GM19372 (cell line): Measurements from ENCODE around the gene GOSR2.
"Not testable (repeated sequence)": the region's sequence is repeated elsewhere in the genome, so short reads cannot be mapped to it uniquely, and the experiment has no call there.

Experiments
- ATAC-seq: cut with Tn5 transposase; IDR thresholded peaks from one replicate; pipeline ENCODE4 v1.9.1; 2021; ENCODE audit warnings: mild to moderate bottlenecking, low read depth, moderate library complexity; ENCODE audit not compliant: unreplicated experiment

Gene GOSR2

DNA sequence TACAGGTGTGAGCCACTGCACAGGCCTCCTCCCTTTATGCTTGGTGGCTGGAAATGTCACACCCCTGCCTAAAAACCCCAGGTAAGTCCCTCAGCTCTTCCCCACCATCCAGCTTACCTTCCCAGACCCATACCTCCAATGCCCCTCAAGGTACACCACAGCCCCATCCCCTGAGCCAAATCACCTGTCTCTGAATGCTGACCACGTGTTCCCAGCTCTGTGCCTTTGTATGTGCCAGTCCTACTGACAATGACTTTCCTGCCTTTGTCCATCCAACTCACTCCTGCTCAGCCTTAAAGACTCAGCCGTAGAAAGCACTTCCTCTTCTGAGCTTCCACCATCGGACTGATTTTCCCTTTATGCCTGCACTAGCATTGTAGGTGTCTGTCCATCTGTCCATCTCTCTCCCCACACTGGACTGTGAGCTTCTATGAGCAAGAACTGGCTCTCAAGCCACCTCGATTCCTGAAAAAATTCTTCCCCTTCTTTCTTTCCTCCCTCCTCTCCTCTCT lies 30.7 kb upstream of the GOSR2 start:
- ATAC-seq: no peak

DNA sequence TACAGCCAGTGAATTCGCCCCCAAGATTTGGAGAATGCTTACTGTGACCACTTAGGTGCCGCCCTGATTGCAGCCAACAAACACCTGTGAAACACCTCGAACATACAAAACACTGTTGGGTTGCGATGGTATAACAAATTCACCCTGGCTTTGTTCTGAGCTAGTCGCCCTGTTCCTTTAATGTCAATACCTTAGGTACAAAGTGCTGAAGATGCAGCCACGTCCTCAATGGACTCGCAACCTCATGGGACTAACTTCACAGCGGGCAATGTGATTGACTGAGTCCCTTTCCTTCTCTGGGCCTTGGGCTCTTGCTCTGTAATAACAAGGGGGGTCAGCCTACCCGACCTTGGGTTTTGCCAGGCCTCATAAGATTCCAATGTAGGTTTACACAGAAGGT lies 28.9 kb upstream of the GOSR2 start:
- ATAC-seq: no peak

DNA sequence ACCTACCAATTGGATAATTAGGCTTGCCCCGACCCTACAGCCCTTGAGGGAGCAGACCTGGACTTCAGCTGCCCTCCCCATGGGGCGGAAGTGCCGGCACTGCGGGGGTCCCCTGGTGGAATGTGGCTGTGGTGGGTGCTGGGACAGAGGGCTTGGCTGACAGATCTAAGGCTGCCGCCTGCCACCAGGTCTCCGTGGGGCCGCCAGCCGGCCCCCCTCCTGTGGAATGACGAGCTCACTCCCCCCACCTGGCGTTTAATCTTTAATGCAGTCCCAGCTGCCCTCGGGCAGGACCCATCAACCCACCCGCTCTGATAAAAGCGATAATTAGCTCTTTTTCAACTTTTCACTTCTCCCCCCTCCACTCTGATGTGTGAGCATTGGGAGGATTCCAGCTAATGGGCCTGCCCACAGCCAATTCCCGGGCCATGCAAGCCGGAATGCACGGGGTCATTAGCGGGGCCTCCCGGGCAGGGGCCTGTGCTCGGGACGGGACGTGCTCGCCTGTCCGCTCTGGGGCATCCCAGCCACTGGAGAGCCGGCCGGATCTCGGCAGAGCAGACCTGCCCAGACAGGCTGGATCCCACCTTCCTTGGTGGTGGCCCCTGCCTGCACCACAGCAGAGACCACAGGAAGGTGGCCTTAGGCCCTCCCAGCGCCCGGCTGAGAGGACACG lies 28.3 kb upstream of the GOSR2 start:
- no peak for ATAC-seq

DNA sequence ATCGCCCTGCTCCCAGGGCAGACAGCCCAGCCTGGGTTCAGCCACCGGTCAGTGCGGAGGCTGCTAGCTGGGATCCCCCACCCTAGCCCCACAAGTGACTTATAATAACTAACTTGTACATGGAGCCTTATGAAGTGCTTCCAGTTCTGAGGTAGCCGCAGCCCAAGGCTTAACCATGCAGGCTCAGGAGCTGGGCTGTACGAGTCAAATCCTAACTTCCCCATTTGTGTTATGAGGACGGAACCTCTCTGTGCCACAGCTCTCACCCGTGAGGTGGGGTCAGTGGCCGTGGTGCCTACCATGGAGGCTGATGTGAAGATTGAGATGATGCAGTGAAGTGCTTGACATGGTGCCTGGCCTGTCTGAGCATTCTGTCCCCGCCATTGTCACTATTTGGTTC lies 27.8 kb upstream of the GOSR2 start:
- ATAC-seq: no peak

DNA sequence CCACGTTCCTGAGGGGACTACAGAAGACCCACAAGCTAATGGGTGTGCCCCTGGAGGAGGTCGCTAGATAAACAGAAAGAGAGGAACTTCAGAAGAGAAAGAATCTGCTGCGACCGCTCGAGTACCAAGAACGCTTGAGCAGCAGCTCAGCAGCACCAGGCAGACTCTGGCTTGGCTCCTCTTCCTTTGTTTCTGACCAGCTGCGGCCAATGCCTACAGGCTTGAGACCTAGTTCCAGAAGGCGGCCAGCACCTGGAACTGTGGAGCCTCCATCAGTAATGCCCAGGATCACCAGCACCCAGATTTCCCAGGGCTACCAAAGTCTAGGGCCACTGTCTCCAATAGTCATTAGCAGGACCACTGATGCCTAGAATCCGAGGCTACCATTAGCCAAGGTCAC lies 26.0 kb upstream of the GOSR2 start:
- ATAC-seq: no peak

DNA sequence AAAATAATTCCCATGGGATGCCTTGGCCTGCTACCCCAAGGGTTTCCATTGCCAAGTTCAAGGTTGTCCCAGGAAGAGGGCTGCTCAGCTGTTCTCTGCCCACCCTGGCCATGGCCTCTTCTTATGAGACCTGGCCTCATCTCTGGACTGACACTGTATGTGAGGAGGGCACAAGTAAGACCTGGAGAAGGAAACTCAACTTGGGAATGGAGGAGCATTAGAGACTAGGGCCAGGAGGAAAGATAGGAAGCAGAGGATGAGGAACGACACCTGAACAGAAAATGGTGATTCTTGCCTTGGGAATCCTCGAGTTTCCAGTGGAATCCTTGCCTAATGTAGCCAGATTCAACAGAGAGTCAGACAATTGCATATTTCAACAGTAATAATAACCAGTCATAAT lies 24.6 kb upstream of the GOSR2 start:
- no peak for ATAC-seq

DNA sequence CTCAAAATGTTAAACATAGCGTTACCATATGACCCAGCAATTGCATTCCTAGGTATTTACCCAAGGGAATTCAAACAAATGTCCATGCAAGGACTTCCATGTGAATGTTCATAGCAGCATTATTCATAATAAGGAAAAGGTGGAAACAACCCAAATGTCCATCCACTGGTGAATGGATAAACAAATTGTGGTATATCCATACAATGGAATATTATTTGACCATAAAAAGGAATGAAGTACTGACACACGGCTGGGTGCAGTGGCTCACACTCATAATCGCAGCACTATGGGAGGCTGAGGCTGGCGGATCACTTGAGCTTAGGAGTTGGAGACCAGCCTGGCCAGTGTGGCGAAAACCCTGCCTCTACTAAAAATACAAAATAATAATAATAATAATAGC lies 24.1 kb upstream of the GOSR2 start:
- no peak for ATAC-seq

DNA sequence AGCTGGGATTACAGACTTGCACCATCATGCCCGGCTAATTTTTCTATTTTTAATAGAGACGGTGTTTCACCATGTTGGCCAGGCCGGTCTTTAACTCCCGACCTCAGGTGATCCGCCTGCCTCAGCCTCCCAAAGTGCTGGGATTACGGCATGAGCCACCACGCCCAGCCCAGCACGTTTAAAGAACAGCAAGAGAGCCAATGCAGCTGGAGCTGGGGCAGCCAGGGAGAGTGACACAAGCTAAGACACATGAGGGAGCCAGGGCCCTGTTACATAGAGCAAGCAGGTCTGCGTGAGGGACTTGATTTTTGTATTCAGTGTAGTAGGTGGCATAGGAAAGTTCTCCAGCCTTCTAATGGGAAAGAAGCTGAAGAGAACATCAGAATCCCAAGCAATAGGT lies 21.7 kb upstream of the GOSR2 start:
- ATAC-seq: no peak

DNA sequence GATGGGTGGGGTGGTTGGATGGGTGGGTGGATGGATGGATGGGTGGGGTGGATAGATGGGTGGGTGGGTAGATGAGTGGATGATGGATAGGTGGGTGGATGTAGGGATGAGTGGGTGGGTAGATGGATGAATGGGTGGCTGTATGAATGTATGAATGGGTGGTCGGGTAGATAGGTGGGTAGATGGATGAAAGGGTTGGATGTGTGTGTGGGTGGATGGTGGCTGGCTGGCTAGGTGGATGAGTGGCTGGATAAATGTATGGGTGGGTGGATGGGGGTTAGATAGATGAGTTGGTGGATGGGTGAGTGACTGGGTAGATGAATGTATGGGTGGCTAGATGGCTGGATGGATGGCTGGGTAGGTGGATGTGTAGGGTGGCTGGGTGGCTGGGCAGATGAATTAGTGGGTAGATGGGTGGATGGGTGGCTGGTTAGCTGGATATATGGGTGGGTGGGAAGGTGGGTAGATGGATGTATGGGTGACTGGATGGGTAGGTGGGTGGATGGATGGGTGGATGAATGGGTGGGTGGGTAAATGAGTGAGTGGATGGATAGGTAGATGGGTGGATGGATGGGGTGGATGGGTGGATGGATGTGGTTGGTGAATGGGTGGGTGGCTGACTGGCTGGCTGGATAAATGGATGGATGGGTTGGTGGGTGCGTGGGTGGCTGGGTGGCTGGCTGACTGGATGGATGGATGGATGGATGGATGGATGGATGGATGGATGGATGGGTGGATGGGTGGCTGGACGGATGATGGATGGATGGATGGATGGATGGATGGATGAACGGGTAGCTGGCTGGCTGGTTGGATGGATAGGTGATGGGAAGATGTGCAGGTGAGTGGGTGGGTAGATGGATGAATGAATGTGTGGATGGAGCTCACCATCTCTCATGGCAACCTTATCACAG lies 18.9 kb upstream of the GOSR2 start:
- no peak for ATAC-seq

DNA sequence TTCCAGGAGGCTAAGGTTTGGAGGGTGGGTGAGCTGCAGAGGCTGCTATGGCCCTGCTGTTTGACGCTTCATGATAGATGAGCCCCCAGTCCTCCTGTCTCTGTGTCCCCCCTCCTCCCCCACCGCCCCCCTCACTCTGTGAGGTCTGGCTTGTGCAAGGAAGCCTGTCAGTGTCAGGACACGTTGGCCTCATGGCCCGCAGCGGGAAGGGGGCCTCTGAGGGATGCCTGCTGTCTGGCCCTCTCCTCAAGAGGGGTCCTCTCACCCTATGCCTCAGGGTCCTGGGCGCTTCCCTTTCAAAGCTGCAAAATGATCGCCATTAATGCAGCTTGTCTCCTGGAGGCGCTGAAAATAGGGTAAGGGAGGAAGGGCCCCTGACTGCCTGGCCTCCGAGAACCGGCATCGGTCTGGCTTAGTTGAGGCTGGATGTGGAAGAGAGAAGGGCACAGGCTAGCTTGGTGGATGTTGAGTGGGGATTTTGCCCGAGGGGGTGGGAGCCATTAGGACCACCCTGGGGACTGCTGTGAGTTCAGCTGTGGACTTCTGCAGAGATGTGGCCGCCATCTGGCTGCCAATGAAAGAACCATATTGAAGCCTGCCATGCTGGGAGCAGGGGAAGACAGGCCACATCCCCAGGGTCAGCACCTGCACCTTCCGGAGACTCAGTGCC lies 14.8 kb upstream of the GOSR2 start:
- no peak for ATAC-seq

DNA sequence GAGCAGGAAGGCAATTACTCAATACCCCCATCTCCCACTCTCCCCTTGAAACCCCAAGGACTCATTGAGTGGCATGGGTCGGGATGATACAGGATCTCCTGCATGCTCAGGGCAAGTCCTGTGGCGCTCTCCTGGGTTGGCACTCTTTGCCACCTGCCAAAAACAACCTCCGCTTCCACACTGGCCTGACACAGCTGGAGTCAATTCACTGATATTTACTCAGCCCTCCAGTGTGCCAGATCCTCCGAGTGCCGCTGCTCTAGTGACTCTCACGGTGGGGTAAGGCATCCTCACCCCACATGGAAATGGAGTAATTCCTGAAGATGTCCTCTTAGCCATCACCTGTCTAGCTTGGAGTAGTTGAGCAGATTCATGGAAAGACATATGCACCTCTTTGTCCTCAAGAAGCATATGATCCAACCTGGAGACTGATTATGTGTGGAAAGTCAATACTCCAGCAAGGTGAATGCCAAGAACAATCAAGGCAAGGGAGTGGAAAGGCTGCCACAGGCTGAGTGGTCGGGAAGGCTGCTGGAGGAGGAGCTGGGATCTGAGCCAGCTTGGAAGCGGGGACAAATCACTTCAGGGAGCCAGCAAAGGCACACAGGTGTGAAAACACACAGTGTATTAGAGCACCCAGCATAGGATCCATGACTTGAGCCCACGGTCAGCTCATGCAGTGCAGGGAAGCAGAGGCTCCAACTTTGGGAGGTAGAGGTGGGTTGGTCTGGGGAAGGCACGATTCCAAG lies 12.6 kb upstream of the GOSR2 start:
- no peak for ATAC-seq

DNA sequence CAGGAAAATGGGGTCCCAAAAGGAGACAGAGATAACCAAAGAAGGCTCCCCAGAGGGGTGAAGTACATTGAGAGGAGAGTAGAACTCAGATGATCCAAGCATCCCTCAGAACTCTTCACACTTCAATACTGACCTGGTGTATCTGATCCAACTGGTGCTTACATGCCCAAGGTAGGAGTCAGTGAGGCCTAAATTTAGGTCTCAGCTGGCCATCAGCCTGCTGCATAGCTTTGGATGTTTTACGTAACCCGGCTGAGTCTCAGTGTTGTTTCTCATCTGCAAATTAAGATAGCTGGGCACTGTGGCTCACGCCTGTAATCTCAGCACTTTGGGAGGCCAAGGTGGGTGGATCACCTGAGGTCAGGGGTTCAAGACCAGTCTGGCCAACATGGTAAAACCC lies 11.6 kb upstream of the GOSR2 start:
- ATAC-seq: no peak

DNA sequence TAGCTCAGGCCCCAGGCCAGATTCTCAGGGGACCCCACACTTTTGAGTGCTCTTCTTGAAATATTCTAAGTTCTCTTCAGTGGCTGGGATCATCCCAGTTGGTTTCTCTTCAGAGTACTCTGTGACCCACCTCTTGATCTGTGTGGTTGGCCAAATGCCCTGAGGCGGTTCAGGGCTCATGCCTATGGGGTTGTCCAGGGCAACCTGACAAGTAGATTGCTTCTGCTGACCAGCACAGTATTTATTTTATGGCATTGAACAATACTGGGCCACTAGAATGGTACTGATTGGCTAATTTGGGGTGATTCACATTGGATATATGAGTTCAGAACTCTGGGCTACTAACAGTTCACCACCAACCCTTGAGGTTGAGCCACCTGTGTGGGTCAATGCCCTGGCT lies 7.4 kb upstream of the GOSR2 start:
- ATAC-seq: no peak

DNA sequence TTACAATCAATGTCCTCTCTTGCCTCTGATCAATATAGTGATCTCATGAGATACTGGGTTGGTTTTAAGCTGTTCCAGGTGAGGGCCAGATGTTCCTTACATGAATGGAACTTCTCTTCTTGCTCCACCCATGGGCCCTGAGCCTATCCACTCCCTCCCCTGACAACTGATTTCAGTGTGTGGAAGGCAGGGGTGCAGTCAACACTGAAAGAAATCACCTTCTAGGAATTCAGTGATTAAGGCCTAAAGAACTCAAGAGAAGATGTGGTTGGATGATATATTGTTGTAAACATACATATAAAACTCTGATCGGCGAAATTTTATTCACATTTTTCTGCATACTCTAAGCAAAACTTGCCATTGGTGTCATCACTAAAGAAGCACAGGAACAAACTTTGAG lies 6.7 kb upstream of the GOSR2 start:
- no peak for ATAC-seq

DNA sequence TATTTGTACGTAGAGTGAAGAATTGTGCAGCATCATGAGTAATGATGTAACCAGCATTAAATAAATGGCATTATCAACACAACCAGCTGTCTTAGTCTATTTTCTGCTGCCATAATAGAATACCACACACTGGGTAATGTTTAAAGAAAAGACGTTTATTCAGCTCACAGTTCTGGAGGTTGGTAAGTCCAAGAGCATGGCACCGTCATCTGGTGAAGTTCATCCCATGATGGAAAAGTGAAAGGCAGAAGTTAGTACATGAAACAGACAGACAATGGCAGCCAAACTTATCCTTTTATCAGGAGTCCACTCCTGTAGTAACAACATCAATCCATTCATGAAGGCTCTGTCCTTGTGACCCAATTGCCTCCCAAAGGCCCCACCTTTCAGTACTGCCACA lies 6.3 kb upstream of the GOSR2 start:
- ATAC-seq: no peak

DNA sequence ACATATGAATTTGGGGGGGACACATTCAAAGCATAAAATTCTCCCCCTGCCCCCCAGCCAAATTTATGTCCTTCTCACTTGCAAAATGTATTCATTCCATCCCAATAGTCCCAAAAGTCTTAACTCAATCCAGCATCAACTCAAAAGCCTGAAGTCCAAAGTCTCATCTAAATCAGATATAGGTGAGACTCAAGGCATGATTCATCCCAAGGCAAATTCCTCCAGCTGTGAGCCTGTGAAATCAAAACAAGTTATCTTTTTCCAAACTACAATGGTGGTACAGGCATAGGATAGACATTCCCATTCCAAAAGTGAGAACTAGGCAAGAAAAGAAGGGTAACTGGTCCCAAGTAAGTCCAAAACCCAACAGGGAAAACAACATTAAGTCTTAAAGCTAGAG lies 5.9 kb upstream of the GOSR2 start:
- no peak for ATAC-seq

DNA sequence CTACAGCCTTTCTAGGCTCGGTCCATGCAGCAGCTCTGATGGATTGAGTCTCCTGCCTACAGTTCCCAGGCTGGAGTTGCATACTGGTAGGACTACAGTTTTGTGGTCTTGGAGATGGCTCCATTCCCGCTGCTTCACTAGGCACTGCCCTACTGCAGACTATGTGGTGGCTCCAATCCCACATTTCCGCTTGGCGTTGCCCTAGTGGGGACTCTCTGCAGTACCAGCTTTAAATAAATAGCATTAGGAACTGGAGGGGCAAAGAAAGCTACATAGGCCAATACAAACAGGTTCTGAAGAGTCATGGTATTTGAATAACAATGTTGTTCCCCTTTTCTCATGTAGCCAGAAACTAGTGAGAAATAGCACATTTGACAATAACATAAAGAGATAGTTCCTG lies 5.4 kb upstream of the GOSR2 start:
- ATAC-seq: no peak

DNA sequence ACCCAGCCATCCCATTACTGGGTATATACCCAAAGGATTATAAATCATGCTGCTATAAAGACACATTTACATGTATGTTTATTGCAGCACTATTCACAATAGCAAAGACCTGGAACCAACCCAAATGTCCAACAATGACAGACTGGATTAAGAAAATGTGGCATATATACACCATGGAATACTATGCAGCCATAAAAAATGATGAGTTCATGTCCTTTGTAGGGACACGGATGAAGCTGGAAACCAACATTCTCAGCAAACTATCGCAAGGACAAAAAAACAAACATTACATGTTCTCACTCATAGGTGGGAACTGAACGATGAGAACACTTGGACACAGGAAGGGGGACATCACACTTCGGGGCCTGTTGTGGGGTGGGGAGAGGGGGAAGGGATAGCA lies 998 bp upstream of the GOSR2 start:
- not testable (repeated sequence) for ATAC-seq

DNA sequence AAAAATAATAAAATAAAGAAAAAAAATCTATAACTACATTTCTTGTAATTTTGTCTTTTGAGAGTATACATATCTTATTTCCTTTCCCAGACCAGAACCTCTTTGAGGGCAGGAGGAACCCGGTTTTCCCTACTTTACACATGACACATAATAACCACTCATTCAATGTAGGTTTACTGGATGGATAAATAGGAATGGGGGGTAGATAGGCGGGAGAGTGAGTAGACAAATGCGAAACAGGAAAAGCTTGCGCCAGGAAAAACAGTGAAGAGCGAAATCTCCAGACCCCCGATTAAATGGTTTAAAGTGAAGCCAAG lies 515 bp upstream of the GOSR2 start:
- ATAC-seq: no peak

DNA sequence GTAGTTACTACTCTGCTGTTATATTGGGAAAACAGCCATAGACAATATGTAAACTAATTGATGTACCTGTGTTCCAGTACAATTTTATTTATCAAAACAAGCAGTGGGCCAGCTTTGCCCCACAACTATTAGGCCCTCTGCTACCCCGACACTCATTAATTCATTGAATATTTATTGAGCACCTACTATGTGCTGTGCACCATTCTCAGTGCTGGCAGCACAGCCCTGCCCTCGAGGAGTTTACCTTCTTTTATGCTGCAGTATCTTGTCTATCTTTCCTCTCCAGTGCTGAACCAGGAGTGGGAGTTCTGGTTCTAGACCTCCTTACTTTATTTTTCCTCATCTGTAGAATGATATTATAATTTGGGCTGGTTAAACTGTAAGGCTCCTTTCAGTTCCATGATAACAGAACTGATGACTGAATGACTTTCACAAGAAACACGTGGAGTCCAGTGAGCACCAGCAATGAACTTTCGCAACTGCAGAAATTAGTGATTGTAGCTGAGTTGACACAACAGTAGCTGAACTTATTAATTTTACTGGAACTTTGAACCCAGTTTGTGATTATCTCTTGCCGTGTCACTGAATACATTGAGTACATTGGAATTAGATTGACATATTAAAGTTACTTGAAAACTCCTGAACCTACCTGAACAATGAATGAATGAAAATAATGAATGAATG lies 2.4 kb downstream of the GOSR2 start:
- ATAC-seq: no peak
